Brain microvascular endothelial cell (primary cell): Measurements from ENCODE around the gene LRRC10B.
A peak's percentile ranks its signal among the peaks of the same experiment; 100 is the strongest.
"Not testable (repeated sequence)": the region's sequence is repeated elsewhere in the genome, so short reads cannot be mapped to it uniquely, and the experiment has no call there.

Experiments
- DNase-seq: peaks from one replicate; pipeline ENCODE4 v3.0.0-alpha.2; 2020
- H3K27ac ChIP-seq: fragments of 250-450 bp; sonication (Bioruptor Pico); 2 replicates; pipeline ENCODE4 v1.5.1; 2020; ENCODE audit warnings: mild to moderate bottlenecking, moderate library complexity
- H3K27me3 ChIP-seq: fragments of 250-450 bp; sonication (Bioruptor Pico); replicated peaks from 2 replicates; pipeline ENCODE4 v1.5.1; 2020; ENCODE audit warnings: mild to moderate bottlenecking
- H3K36me3 ChIP-seq: fragments of 250-450 bp; sonication (Bioruptor Pico); replicated peaks from 2 replicates; pipeline ENCODE4 v1.5.1; 2020; ENCODE audit warnings: mild to moderate bottlenecking
- H3K4me3 ChIP-seq: 2 replicates; pipeline ENCODE4 v1.5.1; 2011; ENCODE audit warnings: low read depth, mild to moderate bottlenecking, control low read depth, low read length, moderate library complexity
- in situ Hi-C: cut with HindIII; loops from 2 replicates; pipeline ENCODE4 v1.10.0; 2017; ENCODE audit warnings: low sequenced_read_pairs, low pct_ligation_motif_present
- TF ChIP-seq, protein P1 (sequence below): IDR thresholded peaks from 2 replicates; pipeline ENCODE4 v1.5.1; 2011; ENCODE audit warnings: low read depth, mild to moderate bottlenecking, moderate library complexity, low read length, control low read depth, inconsistent platforms; ENCODE audit errors: missing control alignments

Gene LRRC10B

DNA sequence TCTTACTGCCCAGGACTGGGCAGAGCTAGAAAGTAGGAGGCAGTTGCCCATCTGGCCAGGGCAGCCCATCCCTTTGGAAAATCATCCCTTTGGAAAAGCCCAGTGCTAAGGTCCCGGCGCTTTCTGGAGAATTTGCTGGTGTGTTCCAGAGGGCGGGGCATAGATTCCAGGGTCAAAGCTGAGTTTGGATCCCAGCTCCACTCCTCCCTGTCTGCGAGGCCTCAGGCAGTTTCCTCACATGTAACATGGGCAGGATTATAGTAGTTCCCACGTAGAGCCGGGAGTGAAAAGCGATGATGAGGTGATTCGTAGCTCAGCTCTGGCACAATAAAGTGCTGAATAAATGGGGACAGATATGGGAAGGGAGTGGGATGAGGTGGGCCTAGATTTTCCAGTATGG, 31.4 kb upstream of the LRRC10B start:
- DNase-seq: no peak

DNA sequence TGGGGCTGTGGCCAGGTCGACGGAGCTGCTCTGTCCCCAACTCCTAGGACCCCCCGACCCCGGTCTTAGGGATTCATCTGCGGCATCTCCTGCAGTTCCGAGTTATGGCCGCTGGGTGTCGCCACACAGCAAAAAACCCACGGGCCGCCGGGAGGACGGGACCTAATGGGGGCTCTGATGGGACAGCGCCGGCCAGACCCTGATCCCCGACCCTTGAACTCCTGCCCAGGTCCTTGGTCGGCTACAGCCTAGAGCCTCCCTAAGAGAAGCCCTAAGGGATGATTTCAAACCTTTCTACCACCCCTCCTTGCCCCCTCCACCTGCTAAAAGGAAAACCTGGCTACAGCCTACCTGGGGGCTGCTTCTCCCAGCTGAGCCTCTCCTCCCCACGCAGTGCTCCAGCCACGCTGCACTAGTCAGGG, 30.8 kb upstream of the LRRC10B start:
- DNase-seq: no peak

More for the DNA sequence above, 31.4 kb upstream of the LRRC10B start:
- in situ Hi-C loops: no loop called here
- TF ChIP-seq, protein P1, sequence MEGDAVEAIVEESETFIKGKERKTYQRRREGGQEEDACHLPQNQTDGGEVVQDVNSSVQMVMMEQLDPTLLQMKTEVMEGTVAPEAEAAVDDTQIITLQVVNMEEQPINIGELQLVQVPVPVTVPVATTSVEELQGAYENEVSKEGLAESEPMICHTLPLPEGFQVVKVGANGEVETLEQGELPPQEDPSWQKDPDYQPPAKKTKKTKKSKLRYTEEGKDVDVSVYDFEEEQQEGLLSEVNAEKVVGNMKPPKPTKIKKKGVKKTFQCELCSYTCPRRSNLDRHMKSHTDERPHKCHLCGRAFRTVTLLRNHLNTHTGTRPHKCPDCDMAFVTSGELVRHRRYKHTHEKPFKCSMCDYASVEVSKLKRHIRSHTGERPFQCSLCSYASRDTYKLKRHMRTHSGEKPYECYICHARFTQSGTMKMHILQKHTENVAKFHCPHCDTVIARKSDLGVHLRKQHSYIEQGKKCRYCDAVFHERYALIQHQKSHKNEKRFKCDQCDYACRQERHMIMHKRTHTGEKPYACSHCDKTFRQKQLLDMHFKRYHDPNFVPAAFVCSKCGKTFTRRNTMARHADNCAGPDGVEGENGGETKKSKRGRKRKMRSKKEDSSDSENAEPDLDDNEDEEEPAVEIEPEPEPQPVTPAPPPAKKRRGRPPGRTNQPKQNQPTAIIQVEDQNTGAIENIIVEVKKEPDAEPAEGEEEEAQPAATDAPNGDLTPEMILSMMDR: no peak
- Histone ChIP-seq H3K27me3 (no peaks in the 10 kb centered on the region), H3K4me3 (no peak overlapping the region), H3K27ac (no peak overlapping the region), H3K36me3 (no peaks in the 10 kb centered on the region)

DNA sequence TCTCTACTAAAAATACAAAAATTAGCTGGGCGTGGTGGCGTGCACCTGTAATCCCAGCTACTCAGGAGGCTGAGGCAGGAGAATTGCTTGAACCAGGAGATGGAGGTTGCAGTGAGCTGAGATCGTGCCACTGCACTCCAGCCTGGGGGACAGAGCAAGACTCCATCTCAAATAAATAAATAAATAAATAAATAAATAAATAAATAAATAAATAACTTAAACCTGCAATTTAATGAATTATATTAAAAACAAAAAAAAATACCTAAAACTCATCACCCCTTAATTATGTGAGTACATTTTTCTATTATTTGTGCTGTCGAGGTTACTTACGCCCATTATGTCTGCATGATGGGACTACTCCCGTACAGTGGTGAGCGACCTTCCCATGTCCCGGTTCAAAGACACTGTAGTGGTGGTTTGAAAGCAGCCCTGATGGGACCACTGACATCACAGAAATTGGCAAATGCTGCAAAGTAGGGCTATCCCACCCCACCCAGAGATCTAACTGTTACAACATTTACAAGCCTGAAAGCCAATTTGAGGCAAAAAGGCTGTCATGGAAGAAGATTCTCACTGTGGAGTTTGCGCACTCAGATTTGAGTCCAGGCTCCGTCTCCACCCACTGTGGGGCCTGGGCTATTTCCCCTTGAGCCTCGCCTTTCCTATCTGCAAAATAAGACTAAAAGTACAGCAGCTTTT, 29.0 kb upstream of the LRRC10B start:
- DNase-seq, in situ Hi-C loops, H3K27ac ChIP-seq, H3K27me3 ChIP-seq, H3K36me3 ChIP-seq, H3K4me3 ChIP-seq: not testable (repeated sequence)

More for the DNA sequence above, 30.8 kb upstream of the LRRC10B start:
- no peaks in the 10 kb centered on the region for H3K36me3 ChIP-seq
- in situ Hi-C loops: no loop called here
- no peak overlapping the region for H3K27ac ChIP-seq
- H3K4me3 ChIP-seq: no peak overlapping the region
- no peaks in the 10 kb centered on the region for H3K27me3 ChIP-seq
- TF ChIP-seq, protein P1: peak; percentile 93

DNA sequence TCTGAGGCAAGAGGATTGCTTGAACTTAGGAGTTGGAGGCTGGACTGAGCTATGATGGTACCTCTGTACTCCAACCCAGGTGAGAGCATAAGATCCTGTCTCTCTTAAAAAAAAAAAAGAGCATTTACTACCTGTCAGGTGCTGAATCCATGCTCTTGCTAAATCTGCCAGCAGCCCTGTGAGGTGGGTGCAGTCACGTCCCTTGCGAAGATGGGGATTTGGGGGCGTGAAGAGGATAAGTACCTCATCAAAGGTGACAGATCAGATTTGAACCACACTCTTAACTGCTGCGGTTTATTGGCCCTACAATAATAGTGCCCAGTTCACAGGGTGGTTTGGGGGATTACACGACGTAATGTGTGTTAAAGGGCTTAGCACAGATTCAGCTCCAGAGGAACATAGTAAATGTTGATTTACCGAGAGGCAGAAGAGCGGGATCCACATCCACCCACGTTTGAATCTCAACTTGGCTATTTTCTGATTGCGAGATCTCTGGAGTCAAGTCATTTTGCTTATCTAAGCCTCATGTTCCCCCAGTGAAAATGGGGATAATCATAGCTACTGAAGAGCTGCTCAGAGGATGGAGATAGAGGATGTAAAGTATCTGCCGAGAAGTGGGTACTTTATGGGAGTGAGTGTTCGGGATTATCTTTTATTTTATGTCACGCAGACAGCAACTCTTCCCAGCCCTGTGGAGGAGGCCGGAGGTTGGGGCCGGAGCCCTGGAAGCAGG, 28.1 kb upstream of the LRRC10B start:
- in situ Hi-C loops: no loop called here
- TF ChIP-seq, protein P1: no peak
- no peaks in the 10 kb centered on the region for H3K36me3 ChIP-seq
- H3K27ac ChIP-seq: no peak overlapping the region
- H3K4me3 ChIP-seq: no peak overlapping the region
- DNase-seq: no peak
- H3K27me3 ChIP-seq: no peaks in the 10 kb centered on the region

DNA sequence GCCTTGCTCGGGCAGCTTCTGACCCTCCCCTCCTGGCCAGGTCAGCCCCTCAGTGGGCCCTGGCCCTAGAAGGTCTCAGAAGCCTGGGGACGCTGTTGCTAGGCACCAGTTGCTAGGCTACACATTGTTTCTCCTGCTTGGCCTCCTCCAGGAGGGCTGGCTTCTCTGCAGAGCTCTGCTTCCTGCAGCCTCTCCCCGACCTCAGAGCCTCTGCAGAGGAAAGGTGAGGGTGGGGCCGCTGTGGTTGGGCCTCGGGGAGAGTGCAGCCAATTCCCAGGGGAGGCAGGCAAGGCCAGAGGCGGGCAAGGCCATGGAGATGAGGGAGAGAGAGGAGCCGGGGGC, 27.6 kb upstream of the LRRC10B start:
- in situ Hi-C loops: no loop called here
- no peak overlapping the region for H3K4me3 ChIP-seq
- DNase-seq: peak; percentile 16
- no peaks in the 10 kb centered on the region for H3K27me3 ChIP-seq
- H3K36me3 ChIP-seq: no peaks in the 10 kb centered on the region
- H3K27ac ChIP-seq: no peak overlapping the region
- TF ChIP-seq, protein P1: no peak

DNA sequence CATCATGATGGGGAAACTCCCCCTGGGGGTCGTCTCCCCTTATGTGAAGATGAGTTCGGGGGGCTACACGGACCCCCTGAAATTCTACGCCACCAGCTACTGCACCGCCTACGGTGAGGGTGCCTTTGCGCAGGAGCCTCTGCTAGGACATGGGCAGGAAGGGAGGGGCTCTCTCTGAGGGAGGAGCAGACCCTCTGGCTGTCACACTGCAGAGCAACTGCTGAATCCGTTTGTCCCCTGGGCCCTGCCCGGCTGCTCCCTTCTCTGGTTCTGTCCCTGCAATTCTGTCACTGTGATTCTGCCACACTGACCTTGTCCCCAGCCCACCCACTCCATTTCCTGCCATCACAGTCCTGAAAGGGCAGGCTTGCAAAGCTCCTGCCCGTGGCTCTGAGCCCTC, 26.7 kb upstream of the LRRC10B start:
- DNase-seq: no peak
- in situ Hi-C loops: no loop called here
- Histone ChIP-seq H3K27ac (no peak overlapping the region), H3K27me3 (no peaks in the 10 kb centered on the region), H3K4me3 (no peak overlapping the region), H3K36me3 (no peaks in the 10 kb centered on the region)
- TF ChIP-seq, protein P1: no peak
